HEK293 (cell line): Measurements from ENCODE around the gene PRR19.

Experiments used
- CTCF ChIP-seq: fragments of 450-650 bp; formaldehyde crosslinking; IDR thresholded peaks from 2 replicates; pipeline ENCODE4 v1.5.1; 2016; ENCODE audit warnings: missing biosample characterization, missing genetic modification characterization
- EGR2 ChIP-seq: fragments of 450-650 bp; formaldehyde crosslinking; IDR thresholded peaks from 2 replicates; pipeline ENCODE4 v1.5.1; 2016; ENCODE audit warnings: low read depth, missing biosample characterization, missing genetic modification characterization
- KLF16 ChIP-seq: fragments of 450-650 bp; formaldehyde crosslinking; IDR thresholded peaks from 2 replicates; pipeline ENCODE4 v1.5.1; 2017; ENCODE audit warnings: missing biosample characterization, missing genetic modification characterization
- KLF9 ChIP-seq: fragments of 450-650 bp; formaldehyde crosslinking; IDR thresholded peaks from 2 replicates; pipeline ENCODE4 v1.5.1; 2016; ENCODE audit warnings: missing biosample characterization, missing genetic modification characterization, low read depth
- RBAK ChIP-seq: fragments of 450-650 bp; formaldehyde crosslinking; IDR thresholded peaks from 2 replicates; pipeline ENCODE4 v1.5.1; 2016; ENCODE audit warnings: missing biosample characterization, missing genetic modification characterization
- REPIN1 ChIP-seq: fragments of 450-650 bp; formaldehyde crosslinking; IDR thresholded peaks from 2 replicates; pipeline ENCODE4 v1.5.1; 2017; ENCODE audit warnings: missing biosample characterization, missing genetic modification characterization, low read depth
- YY1 ChIP-seq: fragments of 450-650 bp; formaldehyde crosslinking; IDR thresholded peaks from 2 replicates; pipeline ENCODE4 v1.5.1; 2018; ENCODE audit warnings: missing biosample characterization, missing genetic modification characterization
- ZEB2 ChIP-seq: fragments of 450-650 bp; formaldehyde crosslinking; IDR thresholded peaks from 2 replicates; pipeline ENCODE4 v1.5.1; 2016; ENCODE audit warnings: missing biosample characterization, missing genetic modification characterization
- ZNF121 ChIP-seq: fragments of 450-650 bp; formaldehyde crosslinking; IDR thresholded peaks from 2 replicates; pipeline ENCODE4 v1.5.1; 2016; ENCODE audit warnings: missing biosample characterization, missing genetic modification characterization
- ZNF184 ChIP-seq: fragments of 450-650 bp; IDR thresholded peaks from 2 replicates; pipeline ENCODE4 v1.5.1; 2018; ENCODE audit warnings: missing biosample characterization, mild to moderate bottlenecking, missing genetic modification characterization
- ZNF214 ChIP-seq: fragments of 450-650 bp; formaldehyde crosslinking; IDR thresholded peaks from 2 replicates; pipeline ENCODE4 v1.5.1; 2017; ENCODE audit warnings: missing biosample characterization, mild to moderate bottlenecking, missing genetic modification characterization, borderline replicate concordance
- ZNF239 ChIP-seq: fragments of 450-650 bp; formaldehyde crosslinking; IDR thresholded peaks from 2 replicates; pipeline ENCODE4 v1.5.1; 2016; ENCODE audit warnings: missing biosample characterization, missing genetic modification characterization
- ZNF280D ChIP-seq: fragments of 450-650 bp; formaldehyde crosslinking; IDR thresholded peaks from 2 replicates; pipeline ENCODE4 v1.5.1; 2016; ENCODE audit warnings: missing biosample characterization, missing genetic modification characterization
- ZNF433 ChIP-seq: fragments of 450-650 bp; formaldehyde crosslinking; IDR thresholded peaks from 2 replicates; pipeline ENCODE4 v1.5.1; 2016; ENCODE audit warnings: missing biosample characterization, missing genetic modification characterization, low read depth
- ZNF571 ChIP-seq: fragments of 450-650 bp; formaldehyde crosslinking; IDR thresholded peaks from 2 replicates; pipeline ENCODE4 v1.5.0; 2017; ENCODE audit warnings: missing biosample characterization, missing genetic modification characterization
- ZNF596 ChIP-seq: fragments of 450-650 bp; IDR thresholded peaks from 2 replicates; pipeline ENCODE4 v1.5.0; 2018; ENCODE audit warnings: missing biosample characterization, mild to moderate bottlenecking, missing genetic modification characterization, moderate library complexity
- ZNF600 ChIP-seq: fragments of 450-650 bp; formaldehyde crosslinking; IDR thresholded peaks from 2 replicates; pipeline ENCODE4 v1.5.1; 2016; ENCODE audit warnings: missing biosample characterization, missing genetic modification characterization
- ZSCAN16 ChIP-seq: fragments of 450-650 bp; formaldehyde crosslinking; IDR thresholded peaks from 2 replicates; pipeline ENCODE4 v1.5.1; 2016; ENCODE audit warnings: missing biosample characterization, missing genetic modification characterization
- ZSCAN30 ChIP-seq: fragments of 450-650 bp; IDR thresholded peaks from 2 replicates; pipeline ENCODE4 v1.5.1; 2018; ENCODE audit warnings: missing biosample characterization, mild to moderate bottlenecking, missing genetic modification characterization, moderate library complexity
- TF ChIP-seq, protein P1 (sequence below): fragments of 450-650 bp; formaldehyde crosslinking; IDR thresholded peaks from 2 replicates; pipeline ENCODE4; 2016; ENCODE audit warnings: missing biosample characterization, missing genetic modification characterization
- TF ChIP-seq, protein P2 (sequence below): fragments of 450-650 bp; formaldehyde crosslinking; IDR thresholded peaks from 2 replicates; pipeline ENCODE4 v1.5.1; 2016; ENCODE audit warnings: missing biosample characterization, missing genetic modification characterization, low read depth
- TF ChIP-seq, protein P3 (sequence below): fragments of 450-650 bp; IDR thresholded peaks from 2 replicates; pipeline ENCODE4 v1.5.1; 2018; ENCODE audit warnings: missing biosample characterization, missing genetic modification characterization
- TF ChIP-seq, protein P4 (sequence below): fragments of 450-650 bp; formaldehyde crosslinking; IDR thresholded peaks from 2 replicates; pipeline ENCODE4 v1.5.1; 2016; ENCODE audit warnings: missing biosample characterization, missing genetic modification characterization
- TF ChIP-seq, protein P5 (sequence below): fragments of 450-650 bp; formaldehyde crosslinking; IDR thresholded peaks from 2 replicates; pipeline ENCODE4 v1.5.1; 2016; ENCODE audit warnings: missing biosample characterization, missing genetic modification characterization
- TF ChIP-seq, protein P6 (sequence below): fragments of 450-650 bp; formaldehyde crosslinking; IDR thresholded peaks from 2 replicates; pipeline ENCODE4 v1.5.1; 2016; ENCODE audit warnings: missing biosample characterization, missing genetic modification characterization

PRR19 gene

DNA sequence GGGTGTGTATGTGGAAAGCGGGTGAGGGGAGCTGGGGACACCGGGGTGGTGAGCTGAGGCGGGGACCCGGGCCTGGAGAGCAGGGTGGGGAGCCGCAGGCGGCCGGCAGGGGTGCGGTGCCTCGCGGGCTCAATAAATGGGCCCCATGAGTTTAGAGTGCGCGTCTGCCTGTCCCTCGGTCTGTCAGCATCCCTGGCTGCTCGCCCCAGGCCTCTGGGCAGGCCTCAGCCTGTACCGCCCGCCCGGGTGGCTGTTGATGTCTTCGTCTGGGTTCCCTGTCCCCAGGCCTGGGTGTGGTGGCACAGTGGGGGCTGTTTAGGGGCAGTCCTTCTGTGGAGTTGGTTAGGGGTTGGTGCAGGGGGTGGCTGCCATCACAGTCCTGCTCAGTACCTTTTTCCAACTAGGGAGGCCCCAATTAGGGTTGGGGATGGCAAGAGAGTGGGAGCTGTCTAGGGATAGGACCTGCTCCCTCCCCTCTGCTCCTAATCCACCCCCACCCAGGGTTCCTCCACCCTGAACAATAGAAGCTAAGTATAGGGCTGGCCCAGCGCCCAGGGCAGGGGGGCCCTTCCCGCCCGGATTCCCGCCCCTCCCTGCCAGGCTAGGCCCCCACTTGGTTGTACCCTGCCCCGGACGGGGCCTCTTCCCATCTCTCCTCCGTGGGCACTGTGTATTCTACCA, 20.6 kb upstream of the PRR19 start (continued):
- TF ChIP-seq CTCF (tag by site-specific recombination): 0 out of 2 replicates have a peak, but pooled peaks have one; percentile 12
- TF ChIP-seq, protein P1, sequence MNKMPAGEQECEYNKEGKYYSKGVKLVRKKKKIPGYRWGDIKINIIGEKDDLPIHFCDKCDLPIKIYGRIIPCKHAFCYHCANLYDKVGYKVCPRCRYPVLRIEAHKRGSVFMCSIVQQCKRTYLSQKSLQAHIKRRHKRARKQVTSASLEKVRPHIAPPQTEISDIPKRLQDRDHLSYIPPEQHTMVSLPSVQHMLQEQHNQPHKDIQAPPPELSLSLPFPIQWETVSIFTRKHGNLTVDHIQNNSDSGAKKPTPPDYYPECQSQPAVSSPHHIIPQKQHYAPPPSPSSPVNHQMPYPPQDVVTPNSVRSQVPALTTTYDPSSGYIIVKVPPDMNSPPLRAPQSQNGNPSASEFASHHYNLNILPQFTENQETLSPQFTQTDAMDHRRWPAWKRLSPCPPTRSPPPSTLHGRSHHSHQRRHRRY (tag by site-specific recombination): 0 out of 2 replicates have a peak, but pooled peaks have one; percentile 19
- no peak for TF ChIP-seq ZNF433 (tag by site-specific recombination)
- no peak for TF ChIP-seq ZNF596 (tag by site-specific recombination)
- TF ChIP-seq KLF9 (tag by site-specific recombination): 0 out of 2 replicates have a peak, but pooled peaks have one; percentile 37
- peak; percentile 94 for TF ChIP-seq ZNF239 (tag by site-specific recombination)
- TF ChIP-seq ZSCAN30 (tag by site-specific recombination): peak; percentile 74; the same call in 1 of the 2 replicates
- no peak for TF ChIP-seq KLF16
- no peak for TF ChIP-seq ZNF121
- TF ChIP-seq ZNF571 (tag by site-specific recombination): no peak
- TF ChIP-seq, protein P2, sequence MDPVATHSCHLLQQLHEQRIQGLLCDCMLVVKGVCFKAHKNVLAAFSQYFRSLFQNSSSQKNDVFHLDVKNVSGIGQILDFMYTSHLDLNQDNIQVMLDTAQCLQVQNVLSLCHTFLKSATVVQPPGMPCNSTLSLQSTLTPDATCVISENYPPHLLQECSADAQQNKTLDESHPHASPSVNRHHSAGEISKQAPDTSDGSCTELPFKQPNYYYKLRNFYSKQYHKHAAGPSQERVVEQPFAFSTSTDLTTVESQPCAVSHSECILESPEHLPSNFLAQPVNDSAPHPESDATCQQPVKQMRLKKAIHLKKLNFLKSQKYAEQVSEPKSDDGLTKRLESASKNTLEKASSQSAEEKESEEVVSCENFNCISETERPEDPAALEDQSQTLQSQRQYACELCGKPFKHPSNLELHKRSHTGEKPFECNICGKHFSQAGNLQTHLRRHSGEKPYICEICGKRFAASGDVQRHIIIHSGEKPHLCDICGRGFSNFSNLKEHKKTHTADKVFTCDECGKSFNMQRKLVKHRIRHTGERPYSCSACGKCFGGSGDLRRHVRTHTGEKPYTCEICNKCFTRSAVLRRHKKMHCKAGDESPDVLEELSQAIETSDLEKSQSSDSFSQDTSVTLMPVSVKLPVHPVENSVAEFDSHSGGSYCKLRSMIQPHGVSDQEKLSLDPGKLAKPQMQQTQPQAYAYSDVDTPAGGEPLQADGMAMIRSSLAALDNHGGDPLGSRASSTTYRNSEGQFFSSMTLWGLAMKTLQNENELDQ (tag by site-specific recombination): no peak
- TF ChIP-seq ZNF184 (tag by site-specific recombination): no peak
- TF ChIP-seq EGR2 (tag by site-specific recombination): 0 out of 2 replicates have a peak, but pooled peaks have one; percentile 4
- no peak for TF ChIP-seq REPIN1 (tag by site-specific recombination)
- no peak for TF ChIP-seq ZNF214 (tag by site-specific recombination)
- TF ChIP-seq ZNF280D (tag by site-specific recombination): no peak
- TF ChIP-seq YY1 (tag by site-specific recombination): no peak; the same call in 1 of the 2 replicates
- TF ChIP-seq, protein P3, sequence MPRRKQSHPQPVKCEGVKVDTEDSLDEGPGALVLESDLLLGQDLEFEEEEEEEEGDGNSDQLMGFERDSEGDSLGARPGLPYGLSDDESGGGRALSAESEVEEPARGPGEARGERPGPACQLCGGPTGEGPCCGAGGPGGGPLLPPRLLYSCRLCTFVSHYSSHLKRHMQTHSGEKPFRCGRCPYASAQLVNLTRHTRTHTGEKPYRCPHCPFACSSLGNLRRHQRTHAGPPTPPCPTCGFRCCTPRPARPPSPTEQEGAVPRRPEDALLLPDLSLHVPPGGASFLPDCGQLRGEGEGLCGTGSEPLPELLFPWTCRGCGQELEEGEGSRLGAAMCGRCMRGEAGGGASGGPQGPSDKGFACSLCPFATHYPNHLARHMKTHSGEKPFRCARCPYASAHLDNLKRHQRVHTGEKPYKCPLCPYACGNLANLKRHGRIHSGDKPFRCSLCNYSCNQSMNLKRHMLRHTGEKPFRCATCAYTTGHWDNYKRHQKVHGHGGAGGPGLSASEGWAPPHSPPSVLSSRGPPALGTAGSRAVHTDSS (tag by site-specific recombination): no peak
- TF ChIP-seq ZSCAN16: no peak
- peak; percentile 79 for TF ChIP-seq ZNF600 (tag by site-specific recombination)
- TF ChIP-seq, protein P4, sequence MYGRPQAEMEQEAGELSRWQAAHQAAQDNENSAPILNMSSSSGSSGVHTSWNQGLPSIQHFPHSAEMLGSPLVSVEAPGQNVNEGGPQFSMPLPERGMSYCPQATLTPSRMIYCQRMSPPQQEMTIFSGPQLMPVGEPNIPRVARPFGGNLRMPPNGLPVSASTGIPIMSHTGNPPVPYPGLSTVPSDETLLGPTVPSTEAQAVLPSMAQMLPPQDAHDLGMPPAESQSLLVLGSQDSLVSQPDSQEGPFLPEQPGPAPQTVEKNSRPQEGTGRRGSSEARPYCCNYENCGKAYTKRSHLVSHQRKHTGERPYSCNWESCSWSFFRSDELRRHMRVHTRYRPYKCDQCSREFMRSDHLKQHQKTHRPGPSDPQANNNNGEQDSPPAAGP (tag by site-specific recombination): peak; percentile 91
- no peak for TF ChIP-seq RBAK
- TF ChIP-seq, protein P5, sequence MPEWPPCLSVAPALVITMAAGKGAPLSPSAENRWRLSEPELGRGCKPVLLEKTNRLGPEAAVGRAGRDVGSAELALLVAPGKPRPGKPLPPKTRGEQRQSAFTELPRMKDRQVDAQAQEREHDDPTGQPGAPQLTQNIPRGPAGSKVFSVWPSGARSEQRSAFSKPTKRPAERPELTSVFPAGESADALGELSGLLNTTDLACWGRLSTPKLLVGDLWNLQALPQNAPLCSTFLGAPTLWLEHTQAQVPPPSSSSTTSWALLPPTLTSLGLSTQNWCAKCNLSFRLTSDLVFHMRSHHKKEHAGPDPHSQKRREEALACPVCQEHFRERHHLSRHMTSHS (tag by site-specific recombination): no peak
- TF ChIP-seq, protein P6, sequence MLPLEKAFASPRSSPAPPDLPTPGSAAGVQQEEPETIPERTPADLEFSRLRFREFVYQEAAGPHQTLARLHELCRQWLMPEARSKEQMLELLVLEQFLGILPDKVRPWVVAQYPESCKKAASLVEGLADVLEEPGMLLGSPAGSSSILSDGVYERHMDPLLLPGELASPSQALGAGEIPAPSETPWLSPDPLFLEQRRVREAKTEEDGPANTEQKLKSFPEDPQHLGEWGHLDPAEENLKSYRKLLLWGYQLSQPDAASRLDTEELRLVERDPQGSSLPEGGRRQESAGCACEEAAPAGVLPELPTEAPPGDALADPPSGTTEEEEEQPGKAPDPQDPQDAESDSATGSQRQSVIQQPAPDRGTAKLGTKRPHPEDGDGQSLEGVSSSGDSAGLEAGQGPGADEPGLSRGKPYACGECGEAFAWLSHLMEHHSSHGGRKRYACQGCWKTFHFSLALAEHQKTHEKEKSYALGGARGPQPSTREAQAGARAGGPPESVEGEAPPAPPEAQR (tag by site-specific recombination): no peak
- TF ChIP-seq ZEB2 (tag by site-specific recombination): peak; percentile 60; the same call in 1 of the 2 replicates
